GM19455 (cell line): Measurements from ENCODE around the gene SIK3.

Experiments used
- ATAC-seq: cut with Tn5 transposase; IDR thresholded peaks from one replicate; pipeline ENCODE4 v1.9.1; 2021; ENCODE audit not compliant: unreplicated experiment

SIK3 gene

GRCh38 chr11:116829525-116830183 lies 268.6 kb downstream of the SIK3 start, which contains the start of gene APOC3:
Gene APOC3 (plus strand): TSS chr11:116829907. CDS start chr11:116830583, 676 bp downstream.
- ATAC-seq: no peak

GRCh38 chr11:116828632-116829524 lies 269.4 kb downstream of the SIK3 start:
- no peak for ATAC-seq

GRCh38 chr11:116827461-116827860 lies 270.8 kb downstream of the SIK3 start:
- no peak for ATAC-seq

GRCh38 chr11:116826751-116827431 lies 271.3 kb downstream of the SIK3 start:
- no peak for ATAC-seq

- no peak for ATAC-seq
Measured at GRCh38 chr11:116825854-116826750, 272.1 kb downstream of the SIK3 start.

- no peak for ATAC-seq
Measured at GRCh38 chr11:116825434-116825833, 272.8 kb downstream of the SIK3 start.

- ATAC-seq: no peak
Measured at GRCh38 chr11:116823031-116823843, 275.0 kb downstream of the SIK3 start, which contains the start of gene APOA4. Gene APOA4 (minus strand): TSS chr11:116823304. CDS start chr11:116823191, 113 bp downstream.

- ATAC-seq: no peak
Measured at GRCh38 chr11:116822575-116822974, 275.7 kb downstream of the SIK3 start.

GRCh38 chr11:116821050-116821918 lies 276.9 kb downstream of the SIK3 start:
- ATAC-seq: no peak

- no peak for ATAC-seq
Measured at GRCh38 chr11:116819049-116819448, 279.2 kb downstream of the SIK3 start.

GRCh38 chr11:116814502-116814901 lies 283.7 kb downstream of the SIK3 start:
- ATAC-seq: no peak

- no peak for ATAC-seq
Measured at GRCh38 chr11:116813781-116814471, 284.3 kb downstream of the SIK3 start.

- no peak for ATAC-seq
Measured at GRCh38 chr11:116813170-116813569, 285.1 kb downstream of the SIK3 start.

GRCh38 chr11:116812109-116812508 lies 286.1 kb downstream of the SIK3 start:
- no peak for ATAC-seq

- no peak for ATAC-seq
Measured at GRCh38 chr11:116811194-116811593, 287.0 kb downstream of the SIK3 start.

- no peak for ATAC-seq
Measured at GRCh38 chr11:116808262-116809175, 289.7 kb downstream of the SIK3 start.
